Endothelial cell (in vitro differentiated cells): ENCODE data around the gene MYO9B. TPM values are rescaled to one million over a fixed set of nuclear protein-coding genes. Genes with fewer than 3 reads are reported as not detected.

Experiments
- DNase-seq: peaks from one replicate; pipeline ENCODE4 v3.0.0; 2021; ENCODE audit warnings: low spot score
- H3K27ac Mint-ChIP-seq: one replicate; pipeline ENCODE4 v1.8.0; 2021; ENCODE audit warnings: mixed read lengths, inconsistent platforms; ENCODE audit not compliant: unreplicated experiment
- H3K27me3 Mint-ChIP-seq: one replicate; pipeline ENCODE4 v1.8.0; 2021; ENCODE audit warnings: mild to moderate bottlenecking, moderate library complexity, mixed read lengths, inconsistent platforms; ENCODE audit not compliant: unreplicated experiment
- H3K36me3 Mint-ChIP-seq: one replicate; pipeline ENCODE4 v1.8.0; 2021; ENCODE audit warnings: mild to moderate bottlenecking, low read depth, mixed read lengths, inconsistent platforms; ENCODE audit not compliant: unreplicated experiment
- H3K4me1 Mint-ChIP-seq: one replicate; pipeline ENCODE4 v1.8.0; 2021; ENCODE audit warnings: mild to moderate bottlenecking, mixed read lengths, inconsistent platforms; ENCODE audit not compliant: unreplicated experiment
- H3K4me3 Mint-ChIP-seq: one replicate; pipeline ENCODE4 v1.8.0; 2021; ENCODE audit warnings: mild to moderate bottlenecking, mixed read lengths, inconsistent platforms; ENCODE audit not compliant: unreplicated experiment
- H3K9me3 Mint-ChIP-seq: one replicate; pipeline ENCODE4 v1.8.0; 2021; ENCODE audit warnings: mixed read lengths, inconsistent platforms; ENCODE audit not compliant: unreplicated experiment
- total RNA-seq: library from RNA; stranded (reverse); fragmentation: NEBNext Ultra II Directional; extraction: Animal tissue kit (Norgen Biotek cat#: 25700); gene quantifications from one replicate; pipeline ENCODE4 v1.2.1, GENCODE V29; 2021; ENCODE audit not compliant: unreplicated experiment
- TF ChIP-seq, protein P1 (sequence below): fragments of 200-600 bp; sonication (generic); IDR thresholded peaks from one replicate; pipeline ENCODE4 v1.5.0; 2021; ENCODE audit warnings: antibody characterized with exemption; ENCODE audit not compliant: unreplicated experiment

The MYO9B gene
- total RNA-seq, 1 donor from 2014 or later: 62.4 TPM

GRCh38 chr19:17041976-17042375 is 33.6 kb upstream of the MYO9B start:
- Mint-ChIP-seq H3K4me1 (peaks cover 7% of the 10 kb centered on the region), H3K4me3 (no peak overlapping the region), H3K27me3 (peaks cover 4% of the 10 kb centered on the region), H3K36me3 (no peaks in the 10 kb centered on the region), H3K9me3 (no peaks in the 10 kb centered on the region), H3K27ac (peak overlapping the region; percentile 57)
- DNase-seq: no peak
- TF ChIP-seq, protein P1, sequence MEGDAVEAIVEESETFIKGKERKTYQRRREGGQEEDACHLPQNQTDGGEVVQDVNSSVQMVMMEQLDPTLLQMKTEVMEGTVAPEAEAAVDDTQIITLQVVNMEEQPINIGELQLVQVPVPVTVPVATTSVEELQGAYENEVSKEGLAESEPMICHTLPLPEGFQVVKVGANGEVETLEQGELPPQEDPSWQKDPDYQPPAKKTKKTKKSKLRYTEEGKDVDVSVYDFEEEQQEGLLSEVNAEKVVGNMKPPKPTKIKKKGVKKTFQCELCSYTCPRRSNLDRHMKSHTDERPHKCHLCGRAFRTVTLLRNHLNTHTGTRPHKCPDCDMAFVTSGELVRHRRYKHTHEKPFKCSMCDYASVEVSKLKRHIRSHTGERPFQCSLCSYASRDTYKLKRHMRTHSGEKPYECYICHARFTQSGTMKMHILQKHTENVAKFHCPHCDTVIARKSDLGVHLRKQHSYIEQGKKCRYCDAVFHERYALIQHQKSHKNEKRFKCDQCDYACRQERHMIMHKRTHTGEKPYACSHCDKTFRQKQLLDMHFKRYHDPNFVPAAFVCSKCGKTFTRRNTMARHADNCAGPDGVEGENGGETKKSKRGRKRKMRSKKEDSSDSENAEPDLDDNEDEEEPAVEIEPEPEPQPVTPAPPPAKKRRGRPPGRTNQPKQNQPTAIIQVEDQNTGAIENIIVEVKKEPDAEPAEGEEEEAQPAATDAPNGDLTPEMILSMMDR: no peak

GRCh38 chr19:17043744-17044143 is 31.8 kb upstream of the MYO9B start:
- Mint-ChIP-seq H3K4me1 (peaks cover 7% of the 10 kb centered on the region), H3K27me3 (peaks cover 5% of the 10 kb centered on the region), H3K9me3 (no peaks in the 10 kb centered on the region), H3K27ac (no peak overlapping the region), H3K4me3 (no peak overlapping the region), H3K36me3 (no peaks in the 10 kb centered on the region)
- TF ChIP-seq, protein P1: no peak
- no peak for DNase-seq

- H3K27me3 Mint-ChIP-seq: peaks cover 5% of the 10 kb centered on the region
- no peaks in the 10 kb centered on the region for H3K36me3 Mint-ChIP-seq
- H3K4me3 Mint-ChIP-seq: no peak overlapping the region
- no peak for DNase-seq
- H3K27ac Mint-ChIP-seq: peak overlapping the region; percentile 48
- TF ChIP-seq, protein P1: no peak
- no peaks in the 10 kb centered on the region for H3K9me3 Mint-ChIP-seq
- H3K4me1 Mint-ChIP-seq: peaks cover 7% of the 10 kb centered on the region
Observed at GRCh38 chr19:17045907-17046502, 29.6 kb upstream of the MYO9B start.

DNA sequence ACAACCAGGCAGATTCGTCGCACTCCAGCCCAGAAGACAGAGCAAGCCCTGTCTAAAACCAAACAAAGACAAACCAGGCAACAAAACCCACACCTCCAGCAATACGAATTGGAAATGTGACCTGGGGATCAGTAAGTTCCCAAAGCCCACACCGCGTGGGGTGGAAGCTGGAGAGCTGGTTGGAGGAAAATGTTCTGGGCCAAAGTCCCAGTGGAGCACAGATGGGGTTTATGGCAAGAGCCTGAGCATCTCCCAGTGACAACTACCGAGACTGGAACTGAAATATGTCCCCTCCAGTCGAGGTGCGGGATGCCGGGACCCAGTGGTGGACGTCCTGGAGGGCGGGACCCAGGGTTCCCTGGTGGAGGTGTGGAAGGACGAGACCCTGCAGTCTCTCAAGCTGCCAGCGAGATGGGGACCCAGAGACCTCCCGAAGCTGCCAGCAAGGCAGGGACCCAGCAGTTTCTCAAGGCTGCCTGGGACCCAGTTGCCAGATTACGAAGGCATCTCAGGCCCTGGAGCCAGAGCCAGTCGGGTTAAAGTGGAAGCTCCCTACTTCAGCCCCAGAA is 26.6 kb upstream of the MYO9B start:
- Mint-ChIP-seq H3K4me3 (no peak overlapping the region), H3K4me1 (no peaks in the 10 kb centered on the region), H3K27ac (no peak overlapping the region), H3K27me3 (peaks cover 4% of the 10 kb centered on the region), H3K36me3 (peaks cover 5% of the 10 kb centered on the region), H3K9me3 (no peaks in the 10 kb centered on the region)
- DNase-seq: no peak
- TF ChIP-seq, protein P1: no peak

GRCh38 chr19:17049711-17050280 is 25.8 kb upstream of the MYO9B start:
- DNase-seq: no peak
- H3K4me3 Mint-ChIP-seq: no peak overlapping the region

More at GRCh38 chr19:17049711-17050280, 25.8 kb upstream of the MYO9B start:
- Mint-ChIP-seq H3K27ac (no peak overlapping the region), H3K4me1 (no peaks in the 10 kb centered on the region), H3K27me3 (peaks cover 4% of the 10 kb centered on the region), H3K36me3 (peaks cover 5% of the 10 kb centered on the region), H3K9me3 (no peaks in the 10 kb centered on the region)
- TF ChIP-seq, protein P1: no peak
